Glutamatergic neuron (in vitro differentiated cells): ENCODE data around the gene TADA1. TPM values are rescaled to one million over a fixed set of nuclear protein-coding genes. Genes with fewer than 3 reads are reported as not detected.
"Not testable (repeated sequence)": the region's sequence is repeated elsewhere in the genome, so short reads cannot be mapped to it uniquely, and the experiment has no call there.

Source experiments
- DNase-seq: peaks from one replicate; pipeline ENCODE4 v3.0.0; 2022
- H3K27ac Mint-ChIP-seq: one replicate; pipeline ENCODE4 v1.8.0; 2020; ENCODE audit warnings: mild to moderate bottlenecking, mixed read lengths, inconsistent platforms; ENCODE audit not compliant: unreplicated experiment
- H3K27me3 Mint-ChIP-seq: one replicate; pipeline ENCODE4 v1.8.0; 2020; ENCODE audit warnings: mild to moderate bottlenecking, moderate library complexity, mixed read lengths, inconsistent platforms; ENCODE audit not compliant: unreplicated experiment
- H3K36me3 Mint-ChIP-seq: one replicate; pipeline ENCODE4 v1.8.0; 2020; ENCODE audit warnings: mild to moderate bottlenecking, mixed read lengths, inconsistent platforms; ENCODE audit not compliant: unreplicated experiment
- H3K4me1 Mint-ChIP-seq: one replicate; pipeline ENCODE4 v1.8.0; 2020; ENCODE audit warnings: mild to moderate bottlenecking, low read depth, mixed read lengths, inconsistent platforms; ENCODE audit not compliant: unreplicated experiment
- H3K4me3 Mint-ChIP-seq: one replicate; pipeline ENCODE4 v1.8.0; 2020; ENCODE audit warnings: mild to moderate bottlenecking, mixed read lengths, inconsistent platforms; ENCODE audit not compliant: unreplicated experiment
- H3K9me3 Mint-ChIP-seq: one replicate; pipeline ENCODE4 v1.8.0; 2020; ENCODE audit warnings: mild to moderate bottlenecking, moderate library complexity, mixed read lengths, inconsistent platforms; ENCODE audit not compliant: unreplicated experiment
- CTCF ChIP-seq: fragments of 200-600 bp; sonication (generic); IDR thresholded peaks from one replicate; pipeline ENCODE4 v1.5.0; 2021; ENCODE audit not compliant: partially characterized antibody, unreplicated experiment
- total RNA-seq: library from RNA; stranded (reverse); fragmentation: NEBNext Ultra II Directional; extraction: Animal tissue kit (Norgen Biotek cat#: 25700); gene quantifications from one replicate; pipeline ENCODE4 v1.2.1, GENCODE V29; 2021; ENCODE audit not compliant: unreplicated experiment

Gene TADA1
- total RNA-seq, 1 donor from 2014 or later = 15.9 TPM

GRCh38 chr1:166884040-166884642 is 8.1 kb upstream of the TADA1 start:
- H3K27ac Mint-ChIP-seq = no peak overlapping the region
- H3K36me3 Mint-ChIP-seq = no peaks in the 10 kb centered on the region
- peaks cover 2% of the 10 kb centered on the region for H3K27me3 Mint-ChIP-seq
- H3K4me3 Mint-ChIP-seq = no peak overlapping the region
- no peaks in the 10 kb centered on the region for H3K9me3 Mint-ChIP-seq
- peak; percentile 88 for TF ChIP-seq CTCF
- DNase-seq = peak; percentile 81
- no peaks in the 10 kb centered on the region for H3K4me1 Mint-ChIP-seq

- no peaks in the 10 kb centered on the region for H3K36me3 Mint-ChIP-seq
- H3K4me3 Mint-ChIP-seq = no peak overlapping the region
- H3K9me3 Mint-ChIP-seq = peaks cover 2% of the 10 kb centered on the region
- peaks cover 2% of the 10 kb centered on the region for H3K27me3 Mint-ChIP-seq
- H3K4me1 Mint-ChIP-seq = no peaks in the 10 kb centered on the region
- no peak overlapping the region for H3K27ac Mint-ChIP-seq
- TF ChIP-seq CTCF = no peak
- DNase-seq = no peak
Measured at GRCh38 chr1:166882893-166883292, 6.8 kb upstream of the TADA1 start.

- H3K4me1 Mint-ChIP-seq, H3K27me3 Mint-ChIP-seq, DNase-seq, H3K4me3 Mint-ChIP-seq, H3K27ac Mint-ChIP-seq, H3K36me3 Mint-ChIP-seq: not testable (repeated sequence)
- H3K9me3 Mint-ChIP-seq = peaks cover 12% of the 10 kb centered on the region
Measured at GRCh38 chr1:166878173-166878917, 2.3 kb upstream of the TADA1 start.

- H3K4me3 Mint-ChIP-seq = peak overlapping the region; percentile 90
- H3K4me1 Mint-ChIP-seq = no peaks in the 10 kb centered on the region
- H3K27me3 Mint-ChIP-seq = peaks cover 2% of the 10 kb centered on the region
- peaks cover 14% of the 10 kb centered on the region for H3K9me3 Mint-ChIP-seq
- no peak for DNase-seq
- peak overlapping the region; percentile 94 for H3K27ac Mint-ChIP-seq
- no peak for TF ChIP-seq CTCF
- no peaks in the 10 kb centered on the region for H3K36me3 Mint-ChIP-seq
Measured at GRCh38 chr1:166876540-166876838, 425 bp upstream of the TADA1 start.

- TF ChIP-seq CTCF = no peak
- H3K27me3 Mint-ChIP-seq = peaks cover 2% of the 10 kb centered on the region
Measured at GRCh38 chr1:166875302-166875733, 746 bp downstream of the TADA1 start.

More at GRCh38 chr1:166875302-166875733, 746 bp downstream of the TADA1 start:
- Mint-ChIP-seq H3K9me3 (peaks cover 14% of the 10 kb centered on the region), H3K36me3 (no peaks in the 10 kb centered on the region), H3K4me1 (no peaks in the 10 kb centered on the region), H3K4me3 (peak overlapping the region; percentile 93), H3K27ac (peak overlapping the region; percentile 82)
- no peak for DNase-seq
